H1 (cell line): ENCODE results near the gene CAVIN2. TPM values are rescaled to one million over a fixed set of nuclear protein-coding genes. Genes with fewer than 3 reads are reported as not detected.

Experiments
- CTCF ChIA-PET: fragments of 300-600 bp; sonication (Branson Sonifier 250); formaldehyde crosslinking; loops from one replicate; lab custom pipeline; 2021; ENCODE audit not compliant: partially characterized antibody; lab: Charles Lee
- POLR2A ChIA-PET: fragments of 300-600 bp; sonication (Branson Sonifier 250); formaldehyde crosslinking; loops from one replicate; lab custom pipeline; 2021; ENCODE audit warnings: inconsistent platforms; ENCODE audit not compliant: partially characterized antibody; lab: Charles Lee
- DNase-seq, 2 experiments: peaks; one replicate each; pipeline versions ENCODE4 v3.0.0 to v3.0.0-alpha.2; 2010 to 2022; ENCODE audit warnings: low spot score in 2 of 2, low read depth in 1 of 2, mixed read lengths in 1 of 2
- FAIRE-seq: peaks from 2 replicates; lab custom pipeline; 2011; peaks lifted over from hg19 to GRCh38; lab: Jason Lieb, UNC
- H2AFZ ChIP-seq: 2 replicates; pipeline ENCODE4 v1.8.1; 2012; ENCODE audit warnings: low read length, inconsistent platforms
- H2AK5ac ChIP-seq: 2 replicates; pipeline ENCODE4 v1.6.1; 2013; ENCODE audit warnings: low read depth, low read length
- H2BK120ac ChIP-seq: replicated peaks from 2 replicates; pipeline ENCODE3; 2013; ENCODE audit warnings: low read depth, low read length, inconsistent platforms
- H2BK12ac ChIP-seq: 2 replicates; pipeline ENCODE4 v1.6.1; 2013; ENCODE audit warnings: low read depth, low read length
- H2BK15ac ChIP-seq: 2 replicates; pipeline ENCODE4 v1.6.1; 2013; ENCODE audit warnings: low read length
- H2BK20ac ChIP-seq: 2 replicates; pipeline ENCODE4 v1.6.1; 2013; ENCODE audit warnings: low read length
- H2BK5ac ChIP-seq: 2 replicates; pipeline ENCODE4 v1.6.1; 2013; ENCODE audit warnings: low read depth, low read length
- H3K14ac ChIP-seq: 2 replicates; pipeline ENCODE4 v1.6.1; 2013; ENCODE audit warnings: inconsistent platforms; ENCODE audit not compliant: insufficient read length
- H3K18ac ChIP-seq: 2 replicates; pipeline ENCODE4 v1.6.1; 2013; ENCODE audit warnings: low read length; ENCODE audit errors: extremely low read depth
- H3K23ac ChIP-seq: 2 replicates; pipeline ENCODE4 v1.6.1; 2013; ENCODE audit warnings: inconsistent platforms; ENCODE audit not compliant: insufficient read length
- H3K23me2 ChIP-seq: 2 replicates; pipeline ENCODE4 v1.6.1; 2013; ENCODE audit warnings: low read depth, low read length
- H3K27ac ChIP-seq: 2 replicates; pipeline ENCODE4 v1.6.1; 2011; ENCODE audit warnings: low read depth, low read length, inconsistent platforms
- H3K27me3 ChIP-seq, 4 experiments: replicated peaks in 1 of 4; 1 replicate in 1 of 4; 2 replicates in 3 of 4; pipeline versions ENCODE4 v1.6.1 to v1.8.1; 2011 to 2013; ENCODE audit warnings: low read length in 3 of 4, mild to moderate bottlenecking in 3 of 4, inconsistent platforms in 2 of 4, mixed read lengths in 2 of 4, moderate library complexity in 1 of 4; ENCODE audit not compliant: control insufficient read depth in 3 of 4, insufficient read depth in 3 of 4; ENCODE audit errors: extremely low read depth in 1 of 4
- H3K36me3 ChIP-seq, 4 experiments: 2 replicates each; pipeline versions ENCODE4 v1.6.1 to v1.8.1; 2011 to 2013; ENCODE audit warnings: mild to moderate bottlenecking in 4 of 4, low read length in 3 of 4, moderate library complexity in 2 of 4, control low read depth in 1 of 4, inconsistent platforms in 1 of 4; ENCODE audit not compliant: insufficient read depth in 4 of 4, control insufficient read depth in 2 of 4
- H3K4ac ChIP-seq: replicated peaks from 2 replicates; pipeline ENCODE3; 2013; ENCODE audit warnings: low read length, low read depth, mixed read lengths, inconsistent platforms; ENCODE audit not compliant: insufficient read length
- H3K4me1 ChIP-seq, 4 experiments: replicated peaks in 1 of 4; 1 replicate in 1 of 4; 2 replicates in 3 of 4; pipeline versions ENCODE4 v1.6.1 to v1.8.1; 2011 to 2013; ENCODE audit warnings: low read length in 3 of 4, inconsistent platforms in 2 of 4, mixed read lengths in 1 of 4; ENCODE audit not compliant: insufficient read depth in 4 of 4, control insufficient read depth in 3 of 4
- H3K4me2 ChIP-seq, 2 experiments: 2 replicates each; pipeline versions ENCODE4 v1.6.1 to v1.8.1; 2011 to 2013; ENCODE audit warnings: low read depth in 2 of 2, low read length in 2 of 2, control low read depth in 1 of 2, inconsistent platforms in 1 of 2, mild to moderate bottlenecking in 1 of 2; ENCODE audit not compliant: insufficient read depth in 1 of 2
- H3K4me3 ChIP-seq, 4 experiments: fragments of 200-600, 300-600 bp in 1 of 4; sonication (generic), shearing (Covaris generic), sonication (Bioruptor Twin) in 1 of 4; 2 replicates each; pipeline versions ENCODE4 v1.5.1 to v1.8.1; 2011 to 2016; ENCODE audit warnings: low read length in 4 of 4, low read depth in 3 of 4, control low read depth in 2 of 4, inconsistent platforms in 2 of 4, mild to moderate bottlenecking in 2 of 4, mixed read lengths in 1 of 4, moderate library complexity in 1 of 4; ENCODE audit not compliant: insufficient read depth in 2 of 4; ENCODE audit errors: extremely low read depth in 1 of 4
- H3K56ac ChIP-seq: replicated peaks from 2 replicates; pipeline ENCODE3; 2013; ENCODE audit warnings: low read depth, mild to moderate bottlenecking, mixed read lengths, low read length, inconsistent platforms; ENCODE audit not compliant: insufficient read length
- H3K79me1 ChIP-seq: 2 replicates; pipeline ENCODE4 v1.6.1; 2013; ENCODE audit warnings: low read depth, low read length, control low read depth
- H3K79me2 ChIP-seq, 2 experiments: 2 replicates each; pipeline versions ENCODE4 v1.6.1 to v1.8.1; 2012 to 2013; ENCODE audit warnings: low read length in 2 of 2, mild to moderate bottlenecking in 2 of 2, inconsistent platforms in 1 of 2; ENCODE audit not compliant: insufficient read depth in 2 of 2, control insufficient read depth in 1 of 2
- H3K9ac ChIP-seq, 4 experiments: replicated peaks in 1 of 4; 1 replicate in 1 of 4; 2 replicates in 3 of 4; pipeline versions ENCODE4 v1.6.1 to v1.8.1; 2011 to 2013; ENCODE audit warnings: low read depth in 3 of 4, low read length in 3 of 4, control low read depth in 2 of 4, mild to moderate bottlenecking in 2 of 4, moderate library complexity in 2 of 4, inconsistent platforms in 1 of 4; ENCODE audit errors: extremely low read depth in 1 of 4
- H3K9me3 ChIP-seq, 2 experiments: 2 replicates each; pipeline versions ENCODE4 v1.6.1 to v1.8.1; 2012 to 2013; ENCODE audit warnings: mild to moderate bottlenecking in 2 of 2, moderate library complexity in 2 of 2, control low read depth in 1 of 2, inconsistent platforms in 1 of 2, low read depth in 1 of 2, low read length in 1 of 2, mixed read lengths in 1 of 2; ENCODE audit not compliant: insufficient read depth in 2 of 2
- H4K20me1 ChIP-seq, 2 experiments: replicated peaks in 1 of 2; 2 replicates each; pipeline versions ENCODE3 to v1.8.1; 2011 to 2013; ENCODE audit warnings: inconsistent platforms in 2 of 2, low read length in 2 of 2, mild to moderate bottlenecking in 1 of 2; ENCODE audit not compliant: insufficient read depth in 2 of 2, control insufficient read depth in 1 of 2
- H4K5ac ChIP-seq: 2 replicates; pipeline ENCODE4 v1.6.1; 2013; ENCODE audit warnings: low read length, low read depth, mixed read lengths, inconsistent platforms; ENCODE audit not compliant: insufficient read length
- H4K8ac ChIP-seq: 2 replicates; pipeline ENCODE4 v1.8.0; 2013; ENCODE audit warnings: mild to moderate bottlenecking, moderate library complexity, low read length, inconsistent platforms; ENCODE audit not compliant: insufficient read depth; ENCODE audit errors: extremely low read depth
- H4K91ac ChIP-seq: replicated peaks from 2 replicates; pipeline ENCODE3; 2013; ENCODE audit warnings: low read length, mixed read lengths, inconsistent platforms; ENCODE audit not compliant: insufficient read length
- BACH1 ChIP-seq: IDR thresholded peaks from 2 replicates; pipeline ENCODE4 v1.6.1; 2012; ENCODE audit warnings: low read length, improper control_type of control experiment
- CTBP2 ChIP-seq: IDR thresholded peaks from 2 replicates; pipeline ENCODE4 v1.7.0; 2011; ENCODE audit warnings: borderline replicate concordance, mild to moderate bottlenecking, moderate library complexity, mixed read lengths, low read length; ENCODE audit not compliant: insufficient read depth, insufficient read length
- CTCF ChIP-seq, 3 experiments: IDR thresholded peaks; 1 replicate in 2 of 3; 2 replicates in 1 of 3; pipeline versions ENCODE4 v1.5.1 to v1.6.1; 2011; ENCODE audit warnings: low read length in 3 of 3, mild to moderate bottlenecking in 3 of 3, inconsistent platforms in 2 of 3, low read depth in 1 of 3, moderate library complexity in 1 of 3; ENCODE audit not compliant: insufficient read depth in 1 of 3; ENCODE audit errors: control extremely low read depth in 1 of 3
- EP300 ChIP-seq, 2 experiments: IDR thresholded peaks; 1 replicate in 1 of 2; 2 replicates in 1 of 2; pipeline ENCODE4 v1.6.1; 2011 to 2012; ENCODE audit warnings: low read depth in 2 of 2, low read length in 2 of 2, mild to moderate bottlenecking in 2 of 2, borderline replicate concordance in 1 of 2, inconsistent platforms in 1 of 2, moderate library complexity in 1 of 2
- EZH2 ChIP-seq: fragments of 200-600 bp; sonication (generic); IDR thresholded peaks from 2 replicates; pipeline ENCODE4 v1.7.1; 2012; ENCODE audit warnings: low read depth, mild to moderate bottlenecking, moderate library complexity, low read length, inconsistent platforms; ENCODE audit not compliant: severe bottlenecking
- HDAC6 ChIP-seq: IDR thresholded peaks from one replicate; pipeline ENCODE4 v1.7.1; 2012; ENCODE audit warnings: low read depth, mild to moderate bottlenecking, inconsistent platforms, low read length, moderate library complexity
- JUN ChIP-seq: IDR thresholded peaks from 2 replicates; pipeline ENCODE4 v1.6.1; 2011; ENCODE audit warnings: low read depth, mild to moderate bottlenecking, improper control_type of control experiment, low read length
- KDM1A ChIP-seq: fragments of 200-600, 300-600 bp; sonication (generic); IDR thresholded peaks from 2 replicates; pipeline ENCODE4 v1.7.1; 2016; ENCODE audit warnings: mild to moderate bottlenecking, low read length, borderline replicate concordance
- MAFK ChIP-seq: IDR thresholded peaks from 2 replicates; pipeline ENCODE4 v1.6.1; 2012; ENCODE audit warnings: low read depth, mild to moderate bottlenecking, improper control_type of control experiment, low read length
- MAX ChIP-seq: IDR thresholded peaks from 2 replicates; pipeline ENCODE4 v1.6.1; 2012; ENCODE audit warnings: inconsistent platforms
- SRF ChIP-seq: IDR thresholded peaks from 2 replicates; pipeline ENCODE4 v1.6.1; 2011; ENCODE audit warnings: mild to moderate bottlenecking, low read depth, low read length, moderate library complexity
- WGBS, 2 experiments: shearing (Covaris generic) in 1 of 2; methylation state at CpG; one replicate each; pipeline versions ENCODE4 v1.1.6 to v1.1.7; 2013 to 2015; ENCODE audit warnings: low lambda C conversion rate in 2 of 2, mixed read lengths in 2 of 2, inconsistent platforms in 1 of 2, low coverage in 1 of 2, missing lambda C conversion rate in 1 of 2; ENCODE audit not compliant: insufficient replicate concordance in 2 of 2, insufficient coverage in 1 of 2, insufficient read length in 1 of 2; ENCODE audit errors: extremely low coverage in 1 of 2, missing lambda C conversion rate in 1 of 2; 5-methylcytosine and 5-hydroxymethylcytosine counted together
- polyA plus RNA-seq, 7 experiments: library from polyadenylated mRNA; depleted of rRNA in 3 of 7; stranded (reverse) in 5 of 7; unstranded in 2 of 7; fragments of >200 nt in 5 of 7; fragments of 200-250 nt in 2 of 7; gene quantifications; 1 replicate in 5 of 7; 2 replicates in 1 of 7; 4 replicates in 1 of 7; pipeline versions ENCODE4 v1.2.1 to v1.2.3, GENCODE V29; 2011 to 2013; ENCODE audit warnings: missing spikeins in 2 of 7, mixed read lengths in 2 of 7
- total RNA-seq: library from RNA; stranded (reverse); fragmentation: NEBNext Ultra II Directional; extraction: Animal tissue kit (Norgen Biotek cat#: 25700); gene quantifications from 2 replicates; pipeline ENCODE4 v1.2.1, GENCODE V29; 2021

Gene CAVIN2
- total and polyA plus RNA-seq, 2 of the 8 experiments (the other 6 are each of a cell fraction or from before 2014, with no cell fraction given), result 0.03 TPM; not detected in 1

GRCh38 chr2:191844706-191845105, 2.2 kb downstream of the CAVIN2 start:
- no peak overlapping the region for H2BK20ac ChIP-seq
- H2BK15ac ChIP-seq, result no peak overlapping the region
- no peaks in the 10 kb centered on the region for H3K79me1 ChIP-seq
- no peaks in the 10 kb centered on the region for H3K23me2 ChIP-seq
- H3K14ac ChIP-seq, result no peak overlapping the region
- H3K56ac ChIP-seq, result no peak overlapping the region
- H3K9me3 ChIP-seq, result no peaks in the 10 kb centered on the region
- CTCF ChIA-PET, result interaction anchor here (2.8 to 5.3 kb wide), 2 partner anchors 25 to 32 kb away, joined by 8 to 27 read pairs; no protein-coding TSS in a partner anchor
- no peaks in the 10 kb centered on the region for H4K20me1 ChIP-seq
- POLR2A ChIA-PET, result no interaction called here
- H3K79me2 ChIP-seq, result no peaks in the 10 kb centered on the region
- no peak overlapping the region for H3K4ac ChIP-seq
- no peak overlapping the region for H3K4me3 ChIP-seq
- 53% methylated on average over 1 of the region's 1 CpG; no CpG with 5 or more reads in 1 of the 2 experiments for WGBS, 2 experiments
- no peak overlapping the region for H2BK12ac ChIP-seq
- no peak overlapping the region for H3K27ac ChIP-seq
- H4K91ac ChIP-seq, result no peak overlapping the region
- no peak overlapping the region for H3K18ac ChIP-seq
- H3K4me2 ChIP-seq, result peak overlapping the region; percentile 2 to 21; a peak in 1 of 4 replicates
- H2AFZ ChIP-seq, result peak overlapping the region; percentile 43; the same call in 1 of the 2 replicates
- H3K36me3 ChIP-seq, result no peaks in the 10 kb centered on the region
- no peak overlapping the region for H2BK120ac ChIP-seq
- no peak overlapping the region for H3K9ac ChIP-seq
- H4K8ac ChIP-seq, result no peak overlapping the region
- no peak overlapping the region for H4K5ac ChIP-seq
- no peak overlapping the region for H2AK5ac ChIP-seq
- no peak overlapping the region for H3K23ac ChIP-seq
- no peak for DNase-seq
- FAIRE-seq, result no peak
- no peak overlapping the region for H2BK5ac ChIP-seq
- no peaks in the 10 kb centered on the region for H3K27me3 ChIP-seq
- H3K4me1 ChIP-seq, result peaks cover 0 to 9% (median 6%) of the 10 kb centered on the region in 4 experiments; a peak in 5 of 7 replicates
- TF ChIP-seq MAFK (no peak), JUN (no peak), EP300 (IDR thresholded peaks at IDR 0.05; ENCODE audit: borderline replicate concordance in 1 of 2, low read depth in 2 of 2, low read length in 2 of 2) (no peak), CTCF (IDR thresholded peaks at IDR 0.05; ENCODE audit: control extremely low read depth in 1 of 3, insufficient read depth in 1 of 3, low read depth in 1 of 3, low read length in 3 of 3) (no peak), HDAC6 (no peak), EZH2 (no peak), SRF (no peak), CTBP2 (no peak), KDM1A (no peak), MAX (no peak), BACH1 (no peak)
